AG09309 (cell line): Measurements from ENCODE around the gene LTO1.
"Not testable (repeated sequence)": the region's sequence is repeated elsewhere in the genome, so short reads cannot be mapped to it uniquely, and the experiment has no call there.

Experiments used
- DNase-seq: peaks from one replicate; pipeline ENCODE4 v3.0.0-alpha.2; 2010; ENCODE audit warnings: low read depth
- H3K4me3 ChIP-seq: 2 replicates; pipeline ENCODE4 v1.5.1; 2011; ENCODE audit warnings: mild to moderate bottlenecking, low read depth, low read length, moderate library complexity; ENCODE audit not compliant: control insufficient read depth
- CTCF ChIP-seq: IDR thresholded peaks from 2 replicates; pipeline ENCODE4 v1.5.1; 2011; ENCODE audit warnings: mild to moderate bottlenecking, low read depth, low read length, inconsistent platforms; ENCODE audit not compliant: insufficient read depth, control insufficient read depth; ENCODE audit errors: missing control alignments

Gene LTO1

GRCh38 chr11:69634069-69634468 lies 41.1 kb downstream of the LTO1 start:
- H3K4me3 ChIP-seq: no peak overlapping the region
- TF ChIP-seq CTCF: no peak
- no peak for DNase-seq

GRCh38 chr11:69632900-69633299 lies 42.3 kb downstream of the LTO1 start:
- no peak for TF ChIP-seq CTCF
- DNase-seq: no peak
- no peak overlapping the region for H3K4me3 ChIP-seq

- no peak overlapping the region for H3K4me3 ChIP-seq
- no peak for TF ChIP-seq CTCF
Observed at GRCh38 chr11:69630424-69630823, 44.7 kb downstream of the LTO1 start.

GRCh38 chr11:69630017-69630416 lies 45.1 kb downstream of the LTO1 start:
- no peak overlapping the region for H3K4me3 ChIP-seq
- TF ChIP-seq CTCF: no peak
- no peak for DNase-seq

More at GRCh38 chr11:69630424-69630823, 44.7 kb downstream of the LTO1 start:
- DNase-seq: no peak

- DNase-seq: no peak
- no peak overlapping the region for H3K4me3 ChIP-seq
- no peak for TF ChIP-seq CTCF
Observed at GRCh38 chr11:69627551-69627950, 47.6 kb downstream of the LTO1 start.

GRCh38 chr11:69625476-69625875 lies 49.7 kb downstream of the LTO1 start:
- H3K4me3 ChIP-seq: no peak overlapping the region
- no peak for TF ChIP-seq CTCF
- DNase-seq: no peak

GRCh38 chr11:69624293-69624692 lies 50.9 kb downstream of the LTO1 start:
- no peak for TF ChIP-seq CTCF
- no peak for DNase-seq
- H3K4me3 ChIP-seq: no peak overlapping the region

- not testable (repeated sequence) for DNase-seq, H3K4me3 ChIP-seq
Observed at GRCh38 chr11:69622097-69622681, 53.0 kb downstream of the LTO1 start.
